H1 (cell line): Measurements from ENCODE around the gene RPS6KA5.

Experiments used
- HDAC6 ChIP-seq: IDR thresholded peaks from one replicate; pipeline ENCODE4 v1.7.1; 2012; ENCODE audit warnings: low read depth, mild to moderate bottlenecking, inconsistent platforms, low read length, moderate library complexity
- JUN ChIP-seq: IDR thresholded peaks from 2 replicates; pipeline ENCODE4 v1.6.1; 2011; ENCODE audit warnings: low read depth, mild to moderate bottlenecking, improper control_type of control experiment, low read length
- RAD21 ChIP-seq, 2 experiments: IDR thresholded peaks in 1 of 2; conservative IDR thresholded peaks in 1 of 2; 2 replicates each; pipeline ENCODE4 v1.6.1; 2011; ENCODE audit warnings: low read depth in 2 of 2, low read length in 2 of 2, improper control_type of control experiment in 1 of 2, inconsistent platforms in 1 of 2, mild to moderate bottlenecking in 1 of 2, moderate library complexity in 1 of 2
- TF ChIP-seq, protein P1 (sequence below), 3 experiments: IDR thresholded peaks; 1 replicate in 2 of 3; 2 replicates in 1 of 3; pipeline versions ENCODE4 v1.5.1 to v1.6.1; 2011; ENCODE audit warnings: low read length in 3 of 3, mild to moderate bottlenecking in 3 of 3, inconsistent platforms in 2 of 3, low read depth in 1 of 3, moderate library complexity in 1 of 3; ENCODE audit not compliant: insufficient read depth in 1 of 3; ENCODE audit errors: control extremely low read depth in 1 of 3

DNA sequence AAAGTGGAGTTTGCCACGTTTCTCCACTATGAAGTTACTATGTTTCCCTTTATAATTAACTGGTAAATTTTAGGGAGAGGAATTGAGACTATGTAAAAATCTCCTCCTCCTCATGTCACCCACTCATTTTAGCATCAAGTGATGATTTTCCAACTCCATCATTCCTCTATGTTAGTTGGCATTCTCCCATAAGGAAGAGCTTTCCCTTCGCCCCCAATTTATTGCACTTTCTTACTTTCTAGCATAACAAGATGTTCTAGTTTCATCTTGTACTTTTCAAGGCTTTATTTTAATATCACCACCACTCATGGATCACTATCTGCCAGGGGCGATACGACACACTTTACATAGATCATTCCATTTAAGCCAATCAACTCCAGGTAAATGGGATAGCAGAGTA is 97.1 kb downstream of the RPS6KA5 start:
- no peak for TF ChIP-seq HDAC6
- TF ChIP-seq, protein P1, sequence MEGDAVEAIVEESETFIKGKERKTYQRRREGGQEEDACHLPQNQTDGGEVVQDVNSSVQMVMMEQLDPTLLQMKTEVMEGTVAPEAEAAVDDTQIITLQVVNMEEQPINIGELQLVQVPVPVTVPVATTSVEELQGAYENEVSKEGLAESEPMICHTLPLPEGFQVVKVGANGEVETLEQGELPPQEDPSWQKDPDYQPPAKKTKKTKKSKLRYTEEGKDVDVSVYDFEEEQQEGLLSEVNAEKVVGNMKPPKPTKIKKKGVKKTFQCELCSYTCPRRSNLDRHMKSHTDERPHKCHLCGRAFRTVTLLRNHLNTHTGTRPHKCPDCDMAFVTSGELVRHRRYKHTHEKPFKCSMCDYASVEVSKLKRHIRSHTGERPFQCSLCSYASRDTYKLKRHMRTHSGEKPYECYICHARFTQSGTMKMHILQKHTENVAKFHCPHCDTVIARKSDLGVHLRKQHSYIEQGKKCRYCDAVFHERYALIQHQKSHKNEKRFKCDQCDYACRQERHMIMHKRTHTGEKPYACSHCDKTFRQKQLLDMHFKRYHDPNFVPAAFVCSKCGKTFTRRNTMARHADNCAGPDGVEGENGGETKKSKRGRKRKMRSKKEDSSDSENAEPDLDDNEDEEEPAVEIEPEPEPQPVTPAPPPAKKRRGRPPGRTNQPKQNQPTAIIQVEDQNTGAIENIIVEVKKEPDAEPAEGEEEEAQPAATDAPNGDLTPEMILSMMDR (IDR thresholded peaks at IDR 0.05; ENCODE audit: control extremely low read depth in 1 of 3, insufficient read depth in 1 of 3, low read depth in 1 of 3, low read length in 3 of 3) = no peak
- TF ChIP-seq RAD21 (IDR thresholded peaks at IDR 0.05 in 1 of 2, conservative IDR thresholded peaks at IDR 0.05 in 1 of 2; ENCODE audit: low read depth in 2 of 2, low read length in 2 of 2) = no peak
- TF ChIP-seq JUN = no peak
